Left kidney (tissue), 2 donors: ENCODE data around the gene SCARF2. TPM values are rescaled to one million over a fixed set of nuclear protein-coding genes. Genes with fewer than 3 reads are reported as not detected.
"Not testable (repeated sequence)": the region's sequence is repeated elsewhere in the genome, so short reads cannot be mapped to it uniquely, and the experiment has no call there.

Source experiments
- DNase-seq: peaks from one replicate; pipeline ENCODE4 v3.0.0-alpha.2; 2013
- polyA plus RNA-seq: library from polyadenylated mRNA; unstranded; fragments of 120-200 nt; gene quantifications from one replicate; pipeline ENCODE4 v1.2.1, GENCODE V29; 2013; ENCODE audit not compliant: insufficient read length

The SCARF2 gene
- polyA plus RNA-seq, 1 donor = 15.7 TPM

DNA sequence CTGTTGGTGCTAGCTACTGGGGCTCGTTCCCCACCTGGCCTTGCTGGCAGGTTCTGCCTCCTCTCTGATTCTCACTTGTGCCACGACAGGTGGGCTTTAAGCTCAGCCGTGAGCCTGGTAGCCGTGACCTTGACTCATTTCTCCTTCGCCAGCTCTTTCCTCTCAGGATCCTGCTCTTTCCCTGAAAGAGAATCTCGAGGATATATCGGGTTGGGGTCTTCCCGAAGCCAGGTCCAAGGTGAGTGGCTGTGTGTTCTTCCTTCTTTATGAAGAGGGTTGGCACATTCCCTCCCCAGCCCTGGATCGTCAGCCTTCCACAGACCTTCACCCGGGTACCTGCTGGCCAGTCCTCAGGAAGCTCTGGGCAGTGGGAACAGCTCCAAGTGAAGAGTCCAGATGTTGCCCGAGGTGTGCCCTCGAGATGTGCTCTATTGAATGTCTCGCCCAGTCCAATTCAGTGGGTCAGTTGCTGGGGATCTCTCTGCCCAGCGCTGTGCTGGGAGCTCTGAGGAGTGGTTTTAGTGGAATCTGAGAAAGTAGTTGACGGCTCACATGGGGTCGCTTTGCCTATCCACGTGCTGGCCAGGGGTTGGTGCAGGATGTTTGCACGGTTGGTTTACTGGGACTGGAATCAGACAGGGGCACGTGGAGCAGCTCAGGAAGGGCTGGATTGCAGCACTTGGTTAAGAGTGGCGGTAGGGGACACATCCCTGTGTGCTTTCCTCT is 42.3 kb downstream of the SCARF2 start:
- no peak for DNase-seq

DNA sequence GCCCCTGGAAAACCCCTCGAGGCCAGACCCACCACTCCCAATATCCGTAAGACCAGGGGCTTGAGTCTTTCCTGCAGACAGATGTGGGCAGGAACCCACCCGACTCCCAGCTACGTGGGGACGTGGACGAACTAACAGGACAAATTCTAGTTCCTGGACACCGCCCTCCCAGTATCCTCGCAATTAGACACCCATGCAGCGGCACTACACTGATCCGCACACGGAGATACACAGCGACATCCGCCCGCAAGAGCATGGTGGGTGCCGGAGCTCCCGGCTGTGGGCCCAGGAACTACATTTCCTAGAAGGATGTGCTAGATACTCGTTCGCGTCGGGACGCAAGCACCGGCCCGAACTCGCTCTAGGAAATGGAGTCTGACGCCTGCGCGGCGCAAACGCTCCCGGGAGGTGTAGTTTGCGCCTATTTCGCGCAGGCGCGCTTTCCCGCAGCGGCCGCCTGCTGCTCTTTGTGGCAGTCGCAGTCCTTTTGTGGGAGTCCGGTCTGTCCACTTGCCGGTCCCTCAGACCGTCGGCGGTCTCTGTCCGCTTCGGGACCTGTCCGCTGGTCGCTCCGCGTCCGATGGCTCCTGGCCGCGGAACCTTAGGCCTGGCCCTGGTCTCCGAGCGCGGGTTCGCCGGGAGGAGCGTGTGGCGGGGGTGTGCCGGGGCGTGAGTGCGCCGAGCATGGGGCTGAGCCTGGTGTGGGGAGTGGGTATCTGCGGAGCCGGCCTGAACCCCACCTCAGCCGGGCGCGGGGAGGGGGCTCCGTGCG is 43.7 kb downstream of the SCARF2 start, which contains the start of gene ZNF74:
ZNF74 (plus strand) TSS at position 447 of the 772 bp plus-strand sequence. CDS start 478 bp downstream, outside the sequence.
- DNase-seq = peak; percentile 90

DNA sequence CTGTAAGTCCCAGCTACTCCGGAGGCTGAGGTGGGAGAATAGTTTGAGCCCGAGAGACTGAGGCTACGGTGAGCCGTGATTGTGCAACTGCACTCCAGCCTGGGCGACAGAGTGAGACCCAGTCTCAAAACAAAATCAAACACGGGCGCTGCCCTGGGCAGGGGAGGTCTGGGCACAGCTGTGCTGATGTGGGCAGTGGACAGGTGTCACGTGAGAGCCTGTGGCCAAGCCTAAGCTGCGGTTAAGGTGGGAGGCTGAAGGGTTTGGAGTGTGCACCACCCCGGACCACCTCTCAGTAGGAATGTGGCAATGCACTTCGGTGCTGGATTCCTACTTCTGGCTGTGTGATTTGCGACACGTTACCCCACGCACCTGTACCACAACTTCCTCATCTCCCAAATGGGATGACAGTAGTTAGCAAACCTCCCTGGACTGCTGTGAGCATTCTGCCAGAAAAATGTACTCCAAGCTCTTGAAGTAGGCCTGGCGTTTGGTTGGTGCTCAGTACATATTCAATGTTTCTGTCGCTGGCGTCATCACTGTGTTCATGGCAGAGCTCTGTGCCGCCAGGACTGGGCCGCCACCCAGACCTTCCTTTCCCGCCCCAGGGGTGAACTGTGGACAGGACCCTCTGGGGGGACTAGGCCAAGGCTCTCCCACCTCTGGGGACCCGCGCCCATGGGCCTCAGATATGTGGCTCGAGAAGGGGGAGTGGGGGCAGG is 44.5 kb downstream of the SCARF2 start:
- DNase-seq = no peak

DNA sequence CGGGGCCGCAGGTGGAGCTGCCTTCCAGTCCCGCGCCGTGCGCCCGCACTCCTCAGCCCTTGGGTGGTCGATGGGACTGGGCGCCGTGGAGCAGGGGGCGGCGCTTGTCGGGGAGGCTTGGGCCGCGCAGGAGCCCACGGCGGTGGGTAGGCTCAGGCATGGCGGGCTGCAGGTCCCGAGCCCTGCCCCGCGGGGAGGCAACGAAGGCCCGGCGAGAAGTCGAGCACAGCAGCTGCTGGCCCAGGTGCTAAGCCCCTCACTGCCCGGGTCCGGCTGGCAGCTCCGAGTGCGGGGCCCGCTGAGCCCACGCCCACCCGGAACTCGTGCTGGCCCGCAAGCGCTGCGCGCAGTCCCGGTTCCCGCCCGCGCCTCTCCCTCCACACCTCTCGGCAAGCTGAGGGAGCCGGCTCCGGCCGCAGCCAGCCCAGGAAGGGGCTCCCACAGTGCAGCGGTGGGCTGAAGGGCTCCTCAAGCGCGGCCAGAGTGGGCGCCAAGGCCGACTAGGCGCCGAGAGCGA is 45.2 kb downstream of the SCARF2 start:
- not testable (repeated sequence) for DNase-seq

DNA sequence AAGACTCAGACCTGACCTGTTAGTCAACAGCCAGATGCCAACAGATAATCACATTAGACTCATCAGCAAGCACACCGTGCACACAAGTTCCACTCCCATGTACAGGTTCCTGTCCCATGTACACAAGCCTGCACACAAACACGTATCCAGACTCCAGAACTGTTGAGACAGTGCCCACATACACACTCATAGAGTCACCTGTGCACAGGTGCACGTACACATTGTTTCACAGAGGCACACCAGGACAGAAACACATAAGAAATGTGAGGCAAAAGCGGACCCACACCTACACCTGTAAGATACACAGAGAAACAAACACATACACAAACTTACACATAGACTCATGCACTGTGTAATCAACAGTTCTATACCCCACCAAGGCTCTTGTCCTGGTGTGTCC is 46.4 kb downstream of the SCARF2 start:
- DNase-seq = no peak

DNA sequence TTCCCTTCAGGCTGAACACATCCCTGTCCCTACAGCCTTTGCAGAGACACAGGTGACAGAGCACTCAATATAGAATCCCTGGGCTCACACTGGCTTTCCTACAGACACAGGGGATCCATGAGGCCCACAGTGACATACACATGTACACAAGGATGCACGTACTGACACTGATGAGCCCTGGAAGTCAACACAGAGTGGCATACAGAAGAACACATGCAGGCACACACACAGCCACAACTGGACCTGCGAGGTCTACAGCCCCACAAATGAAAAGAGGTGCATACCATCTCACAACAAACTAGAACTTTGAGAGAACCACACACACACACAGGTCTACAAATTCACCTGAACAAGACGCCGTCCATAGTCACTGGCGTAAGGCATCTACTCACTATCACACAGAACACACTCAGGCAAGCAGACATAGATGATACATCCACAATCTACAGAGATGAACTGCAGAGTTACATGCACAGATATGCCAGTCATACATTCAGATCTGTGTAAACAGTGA is 47.2 kb downstream of the SCARF2 start:
- DNase-seq = no peak

DNA sequence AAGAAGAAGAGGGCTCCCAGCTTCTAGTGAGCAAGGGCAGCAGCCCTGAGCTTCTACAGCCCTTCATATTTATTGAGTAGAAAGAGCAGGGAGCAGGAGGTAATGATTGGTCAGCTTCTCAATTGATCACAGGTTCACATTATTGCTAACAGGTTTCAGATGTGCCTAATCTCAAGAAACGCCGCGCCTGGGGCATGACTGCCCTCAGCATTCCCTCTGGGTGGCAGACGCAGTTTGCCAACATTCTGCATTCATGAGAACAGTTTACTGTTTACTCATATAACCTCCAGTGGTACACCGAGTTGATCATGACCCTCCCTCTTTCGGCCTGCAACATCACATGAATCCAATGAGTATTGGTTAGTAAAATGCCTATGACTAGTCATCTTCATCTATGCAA is 48.3 kb downstream of the SCARF2 start:
- no peak for DNase-seq

DNA sequence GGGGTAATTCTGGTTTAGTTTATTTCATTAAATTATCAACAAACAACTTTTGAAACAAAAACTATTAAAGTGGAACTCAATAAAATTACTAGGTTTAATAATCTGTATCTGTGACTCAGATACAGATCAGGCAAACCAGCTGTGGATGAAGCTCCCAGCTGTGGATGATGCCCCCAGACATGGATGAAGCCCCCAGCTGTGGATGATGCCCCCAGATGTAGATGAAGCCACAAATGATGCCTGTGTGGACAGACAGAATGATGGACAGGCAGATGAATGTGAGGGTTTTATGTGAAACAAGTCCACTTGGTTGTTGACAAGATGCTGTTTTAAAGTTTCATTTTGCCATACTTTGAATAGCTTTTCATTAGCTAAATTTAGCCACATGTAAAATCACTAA is 49.4 kb downstream of the SCARF2 start:
- no peak for DNase-seq

DNA sequence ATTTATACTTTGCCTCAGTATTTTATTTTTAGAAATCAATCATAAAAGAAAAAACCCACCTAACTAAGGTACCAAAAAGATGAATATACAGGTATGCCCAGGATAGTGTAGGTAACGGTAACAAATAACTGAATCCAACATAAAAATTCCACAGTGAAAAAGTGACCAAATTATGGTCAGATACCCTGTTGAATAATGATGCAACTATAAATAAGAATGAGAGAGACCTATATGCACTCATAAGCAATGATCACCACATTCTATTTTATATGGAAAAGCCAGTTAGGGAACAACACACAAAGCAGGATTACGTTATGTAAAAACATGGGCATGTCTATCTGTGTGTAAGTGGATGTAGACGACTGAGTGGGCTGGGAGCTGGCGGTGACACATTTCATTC is 50.7 kb downstream of the SCARF2 start:
- DNase-seq = no peak

DNA sequence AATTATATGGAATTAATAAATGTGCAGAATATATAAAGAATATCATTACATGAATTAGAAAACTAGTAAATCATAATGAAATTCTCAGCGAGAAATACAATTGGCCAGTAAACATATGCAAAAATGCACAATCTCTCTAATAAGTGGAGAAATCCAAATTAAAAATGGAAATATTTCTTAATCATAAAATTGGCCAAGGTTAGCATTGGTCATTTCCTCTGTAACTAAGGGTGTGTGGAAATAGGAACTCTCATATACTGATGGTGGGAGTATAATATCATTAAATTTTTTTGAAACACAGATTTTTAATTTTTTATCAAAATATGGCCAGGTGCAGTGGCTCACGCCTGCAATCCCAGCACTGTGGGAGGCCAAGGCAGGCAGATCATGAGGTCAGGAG is 51.3 kb downstream of the SCARF2 start:
- DNase-seq = no peak

DNA sequence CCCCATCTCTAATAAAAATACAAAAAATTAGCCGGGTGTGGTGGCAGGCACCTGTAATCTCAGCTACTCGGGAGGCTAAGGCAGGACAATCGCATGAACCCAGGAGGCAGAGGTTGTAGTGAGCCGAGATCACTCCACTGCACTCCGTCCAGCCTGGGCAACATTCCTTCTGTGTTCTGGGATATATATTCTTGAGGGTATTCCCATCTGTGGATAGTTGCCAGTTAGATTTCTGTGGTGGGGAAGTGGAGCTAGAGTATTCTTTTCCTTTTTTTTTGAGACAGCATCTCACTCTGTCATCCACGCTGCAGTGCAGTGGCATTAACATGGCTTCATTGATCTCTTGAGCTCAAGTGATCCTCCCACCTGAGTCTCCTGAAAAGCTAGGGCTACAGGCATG is 52.8 kb downstream of the SCARF2 start:
- DNase-seq = no peak

DNA sequence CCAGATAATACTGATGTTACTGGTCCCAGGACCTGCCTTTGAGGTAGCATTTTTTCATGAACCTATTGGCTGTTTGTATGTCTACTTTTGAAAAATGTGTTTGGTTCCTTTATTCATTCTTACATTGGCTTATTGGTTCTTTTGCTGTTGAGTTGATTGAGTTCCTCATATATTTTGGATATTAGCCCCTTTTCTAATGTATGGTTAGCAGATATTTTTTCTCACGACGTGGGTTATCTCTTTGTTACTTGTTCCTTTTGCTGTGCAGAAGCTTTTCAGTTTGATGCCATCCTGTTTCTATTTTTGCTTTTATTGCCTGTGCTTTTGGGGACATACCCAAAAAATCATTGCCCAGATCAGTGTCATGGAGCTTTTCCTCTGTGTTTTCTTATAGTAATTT is 53.5 kb downstream of the SCARF2 start:
- DNase-seq = no peak

DNA sequence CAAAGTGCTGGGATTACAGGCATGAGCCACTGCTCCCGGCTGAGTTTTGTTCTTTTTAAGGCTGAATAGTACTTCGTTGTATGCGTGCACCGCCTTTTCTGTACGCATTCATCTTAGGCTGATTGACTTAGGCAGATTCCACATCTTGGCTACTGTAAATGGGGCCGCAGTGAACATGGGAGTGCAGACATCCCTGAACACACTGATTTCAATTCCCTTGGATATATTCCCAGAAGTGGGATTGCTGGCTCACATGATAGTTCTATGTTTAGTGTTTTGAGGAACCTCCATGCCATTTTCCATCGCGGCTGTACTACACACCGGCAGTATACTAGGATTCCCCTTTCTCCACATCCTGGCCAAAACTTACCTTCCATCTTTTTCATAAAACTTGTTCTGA is 54.1 kb downstream of the SCARF2 start:
- DNase-seq = no peak

DNA sequence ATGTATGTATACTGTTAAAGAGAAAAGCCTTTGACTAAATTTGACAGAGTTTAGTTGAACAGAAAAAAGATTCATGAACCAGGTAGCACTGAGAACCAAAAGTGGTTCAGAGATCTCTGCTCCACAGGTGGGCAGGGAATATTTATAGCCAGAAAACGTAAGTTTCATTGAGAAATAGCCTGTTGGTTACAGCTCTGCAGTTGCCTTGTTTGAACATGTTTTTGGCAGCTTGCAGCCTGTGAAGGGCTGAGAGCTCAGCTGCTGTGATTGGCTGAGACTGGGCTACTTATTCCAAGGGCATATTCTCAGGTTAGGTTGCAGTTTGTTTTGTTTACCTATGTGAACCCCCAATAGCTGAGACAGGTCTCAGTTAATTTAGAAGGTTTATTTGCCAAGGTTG is 57.1 kb downstream of the SCARF2 start:
- no peak for DNase-seq

DNA sequence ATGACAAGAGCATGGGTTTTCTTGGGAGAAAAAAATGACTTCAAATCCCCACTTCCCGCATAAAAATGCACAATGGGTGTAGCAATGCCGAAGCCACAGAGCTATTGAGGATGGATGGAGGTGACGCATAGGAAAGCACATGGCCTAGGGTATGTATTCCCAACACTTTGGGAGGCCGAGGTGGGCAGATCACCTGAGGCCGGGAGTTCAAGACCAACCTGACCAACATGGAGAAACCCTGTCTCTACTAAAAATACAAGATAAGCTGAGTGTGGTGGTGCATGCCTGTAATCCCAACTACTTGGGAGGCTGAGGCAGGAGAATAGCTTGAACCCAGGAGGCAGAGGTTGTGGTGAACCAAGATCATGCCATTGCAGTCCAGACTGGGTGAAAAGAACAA is 58.9 kb downstream of the SCARF2 start:
- DNase-seq = not testable (repeated sequence)

DNA sequence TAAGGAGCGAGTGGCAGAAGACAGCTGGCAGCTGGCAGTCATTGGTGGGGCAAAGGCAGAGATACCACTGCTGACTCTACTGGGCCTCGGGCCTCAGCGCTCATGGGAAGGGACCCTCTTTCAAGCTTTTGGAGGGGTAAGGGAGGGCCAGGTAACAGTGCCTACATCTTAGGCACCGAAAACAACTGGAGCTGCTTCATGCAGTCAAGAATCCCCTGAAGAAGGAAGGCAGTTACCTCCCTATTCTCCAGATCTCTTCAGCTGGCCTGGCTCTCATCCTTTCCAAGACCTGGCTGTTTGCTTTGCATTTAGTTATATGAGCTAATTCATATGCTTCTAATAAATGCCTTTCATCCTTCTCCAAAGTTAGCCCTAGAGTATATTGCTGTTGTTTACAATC is 59.5 kb downstream of the SCARF2 start:
- no peak for DNase-seq

DNA sequence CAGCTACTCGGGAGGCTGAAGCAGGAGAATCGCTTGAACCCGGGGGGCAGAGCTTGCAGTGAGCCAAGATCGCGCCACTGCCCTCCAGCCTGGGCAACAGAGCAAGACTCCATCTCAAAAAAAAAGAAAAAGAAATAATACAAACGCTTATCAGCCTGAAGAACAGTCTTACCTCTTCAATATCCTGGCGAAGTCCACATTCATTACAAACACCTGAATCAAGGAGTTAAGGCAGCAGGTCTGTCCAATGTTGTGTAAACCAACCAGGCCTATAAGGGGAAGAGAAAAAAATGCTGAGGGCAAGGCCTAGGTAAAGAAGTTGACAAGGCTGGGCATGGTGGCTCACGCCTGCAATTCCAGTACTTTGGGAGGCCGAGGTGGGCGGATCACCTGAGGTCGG is 60.6 kb downstream of the SCARF2 start:
- not testable (repeated sequence) for DNase-seq

DNA sequence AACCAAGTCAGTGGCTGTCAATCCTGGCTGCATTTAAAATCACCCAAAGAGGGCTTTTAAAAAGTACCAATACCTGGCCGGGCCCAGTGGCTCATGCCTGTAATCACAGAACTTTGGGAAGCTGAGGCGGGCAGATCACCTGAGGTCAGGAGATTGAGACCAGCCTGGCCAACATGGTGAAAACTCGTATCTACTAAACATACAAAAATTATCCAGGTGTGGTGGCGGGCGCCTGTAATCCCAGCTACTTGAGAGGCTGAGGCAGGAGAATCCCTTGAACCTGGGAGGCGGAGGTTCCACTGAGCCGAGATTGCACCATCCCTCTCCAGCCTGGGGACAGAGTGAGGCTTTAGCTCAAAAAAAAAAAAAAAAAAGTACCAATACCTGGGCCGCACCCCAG is 61.3 kb downstream of the SCARF2 start:
- not testable (repeated sequence) for DNase-seq
